Activated CD8-positive, alpha-beta memory T cell treated with anti-CD3 and anti-CD28 coated beads, Interleukin-2, amount 10 ng/mL, durations not matched to agents 7 days and 5 days (primary cell): ENCODE measurements around the gene NEU4. TPM values are rescaled to one million over a fixed set of nuclear protein-coding genes. Genes with fewer than 3 reads are reported as not detected.
A peak's percentile ranks its signal among the peaks of the same experiment; 100 is the strongest.

Source experiments
- ATAC-seq: fragments of 150-1000 bp; cut with Tn5 transposase; one replicate; pipeline ENCODE4 v1.10.0; 2021; ENCODE audit warnings: moderate library complexity
- CTCF ChIA-PET: fragments of 350-600 bp; sonication (Branson Sonifier 250); formaldehyde crosslinking; loops from one replicate; lab custom pipeline; 2021; ENCODE audit warnings: antibody characterized with exemption; lab: Charles Lee
- DNase-seq: peaks from one replicate; pipeline ENCODE4 v3.0.0-alpha.2; 2020
- H3K27ac Mint-ChIP-seq: one replicate; pipeline ENCODE4 v1.8.0; 2021; ENCODE audit warnings: mild to moderate bottlenecking, mixed read lengths
- H3K27me3 Mint-ChIP-seq: one replicate; pipeline ENCODE4 v1.8.0; 2021; ENCODE audit warnings: mixed read lengths
- H3K36me3 Mint-ChIP-seq: one replicate; pipeline ENCODE4 v1.8.0; 2021; ENCODE audit warnings: mild to moderate bottlenecking, mixed read lengths
- H3K4me1 Mint-ChIP-seq: one replicate; pipeline ENCODE4 v1.8.0; 2021; ENCODE audit warnings: mixed read lengths
- H3K4me3 Mint-ChIP-seq: one replicate; pipeline ENCODE4 v1.8.0; 2021; ENCODE audit warnings: mild to moderate bottlenecking, moderate library complexity, mixed read lengths
- H3K9me3 Mint-ChIP-seq: one replicate; pipeline ENCODE4 v1.8.0; 2022; ENCODE audit warnings: low read depth, mixed read lengths
- total RNA-seq, 2 experiments: library from RNA; stranded (reverse); gene quantifications; one replicate each; pipeline ENCODE4 v1.2.3, GENCODE V29; 2021

The NEU4 gene
- total RNA-seq, 2 experiments from 2014 or later: 0.12 TPM; not detected in 1

- no peaks in the 10 kb centered on the region for H3K36me3 Mint-ChIP-seq
- CTCF ChIA-PET: no interaction called here
- no peak overlapping the region for H3K4me3 Mint-ChIP-seq
Measured at GRCh38 chr2:241770185-241770935, 38.6 kb upstream of the NEU4 start.

GRCh38 chr2:241770936-241771285 lies 38.1 kb upstream of the NEU4 start:
- CTCF ChIA-PET: no interaction called here
- no peaks in the 10 kb centered on the region for H3K36me3 Mint-ChIP-seq
- no peak overlapping the region for H3K27ac Mint-ChIP-seq
- DNase-seq: peak; percentile 31
- H3K4me1 Mint-ChIP-seq: peaks cover 8% of the 10 kb centered on the region
- no peak overlapping the region for H3K4me3 Mint-ChIP-seq
- no peak for ATAC-seq
- no peaks in the 10 kb centered on the region for H3K27me3 Mint-ChIP-seq
- no peaks in the 10 kb centered on the region for H3K9me3 Mint-ChIP-seq

More at GRCh38 chr2:241770185-241770935, 38.6 kb upstream of the NEU4 start:
- Mint-ChIP-seq H3K9me3 (no peaks in the 10 kb centered on the region), H3K27ac (no peak overlapping the region), H3K27me3 (no peaks in the 10 kb centered on the region), H3K4me1 (peaks cover 8% of the 10 kb centered on the region)
- DNase-seq (peak; percentile 34), ATAC-seq (no peak)

- CTCF ChIA-PET: no interaction called here
- peaks cover 8% of the 10 kb centered on the region for H3K4me1 Mint-ChIP-seq
- H3K36me3 Mint-ChIP-seq: no peaks in the 10 kb centered on the region
- ATAC-seq (no peak), DNase-seq (peak; percentile 36)
- peak overlapping the region; percentile 55 for H3K27ac Mint-ChIP-seq
- no peak overlapping the region for H3K4me3 Mint-ChIP-seq
- no peaks in the 10 kb centered on the region for H3K27me3 Mint-ChIP-seq
- H3K9me3 Mint-ChIP-seq: no peaks in the 10 kb centered on the region
Measured at GRCh38 chr2:241771286-241772062, 37.5 kb upstream of the NEU4 start.

- no peaks in the 10 kb centered on the region for H3K36me3 Mint-ChIP-seq
- peaks cover 8% of the 10 kb centered on the region for H3K4me1 Mint-ChIP-seq
- ATAC-seq: no peak
- DNase-seq: peak; percentile 43
- H3K9me3 Mint-ChIP-seq: no peaks in the 10 kb centered on the region
- CTCF ChIA-PET: interaction anchor here (0.5 to 1.1 kb wide), 2 partner anchors 9 to 13 kb away, joined by 3 read pairs; no protein-coding TSS in a partner anchor
- H3K27ac Mint-ChIP-seq: peak overlapping the region; percentile 55
- no peaks in the 10 kb centered on the region for H3K27me3 Mint-ChIP-seq
- H3K4me3 Mint-ChIP-seq: no peak overlapping the region
Measured at GRCh38 chr2:241772063-241772499, 36.9 kb upstream of the NEU4 start.

- H3K4me1 Mint-ChIP-seq: peaks cover 8% of the 10 kb centered on the region
- H3K27ac Mint-ChIP-seq: no peak overlapping the region
- H3K9me3 Mint-ChIP-seq: no peaks in the 10 kb centered on the region
- no peaks in the 10 kb centered on the region for H3K36me3 Mint-ChIP-seq
- H3K27me3 Mint-ChIP-seq: no peaks in the 10 kb centered on the region
- H3K4me3 Mint-ChIP-seq: no peak overlapping the region
- CTCF ChIA-PET: interaction anchor here (0.9 to 1.1 kb wide), 2 partner anchors 10 to 105 kb away, joined by 3 read pairs; no protein-coding TSS in a partner anchor
- peak; percentile 40 for DNase-seq
- ATAC-seq: no peak
Measured at GRCh38 chr2:241773511-241774418, 35.2 kb upstream of the NEU4 start.

- H3K4me1 Mint-ChIP-seq: peaks cover 8% of the 10 kb centered on the region
- CTCF ChIA-PET: no interaction called here
- H3K27ac Mint-ChIP-seq: no peak overlapping the region
- no peaks in the 10 kb centered on the region for H3K27me3 Mint-ChIP-seq
- no peaks in the 10 kb centered on the region for H3K9me3 Mint-ChIP-seq
- H3K36me3 Mint-ChIP-seq: no peaks in the 10 kb centered on the region
- ATAC-seq (no peak), DNase-seq (peak; percentile 27)
- no peak overlapping the region for H3K4me3 Mint-ChIP-seq
Measured at GRCh38 chr2:241774419-241775222, 34.4 kb upstream of the NEU4 start.

- Mint-ChIP-seq H3K4me1 (peaks cover 8% of the 10 kb centered on the region), H3K4me3 (no peak overlapping the region), H3K27ac (no peak overlapping the region), H3K36me3 (no peaks in the 10 kb centered on the region), H3K9me3 (no peaks in the 10 kb centered on the region), H3K27me3 (no peaks in the 10 kb centered on the region)
- ATAC-seq (no peak), DNase-seq (peak; percentile 38)
- CTCF ChIA-PET: interaction anchor here (1.3 kb wide), 1 partner anchor 91 kb away, joined by 4 read pairs; no protein-coding TSS in a partner anchor
Measured at GRCh38 chr2:241775223-241776177, 33.5 kb upstream of the NEU4 start.

GRCh38 chr2:241776336-241777169 lies 32.4 kb upstream of the NEU4 start, which contains the start of gene GAL3ST2:
Gene GAL3ST2 (plus strand): TSS chr2:241776822. CDS start chr2:241776956, 134 bp downstream.
- Mint-ChIP-seq H3K9me3 (peaks cover 3% of the 10 kb centered on the region), H3K4me3 (no peak within 1 kb of the TSS), H3K4me1 (peaks cover 6% of the 10 kb centered on the region), H3K27me3 (no peaks in the 10 kb centered on the region), H3K36me3 (peaks cover 2% of the 10 kb centered on the region), H3K27ac (no peak within 1 kb of the TSS)
- no peak for DNase-seq
- no peak for ATAC-seq
- CTCF ChIA-PET: interaction anchor here (1.3 kb wide), 1 partner anchor 90 kb away, joined by 4 read pairs; no protein-coding TSS in a partner anchor

GRCh38 chr2:241777170-241777685 lies 31.8 kb upstream of the NEU4 start:
- Mint-ChIP-seq H3K4me1 (peaks cover under 1% of the 10 kb centered on the region), H3K27me3 (no peaks in the 10 kb centered on the region), H3K36me3 (peaks cover 2% of the 10 kb centered on the region), H3K27ac (no peak overlapping the region), H3K4me3 (no peak overlapping the region), H3K9me3 (peaks cover 3% of the 10 kb centered on the region)
- ATAC-seq (no peak), DNase-seq (no peak)
- CTCF ChIA-PET: interaction anchor here (0.9 kb wide), 1 partner anchor 11 kb away, joined by 4 read pairs; no protein-coding TSS in a partner anchor

- ATAC-seq: no peak
- Mint-ChIP-seq H3K9me3 (peaks cover 3% of the 10 kb centered on the region), H3K4me3 (no peak overlapping the region), H3K4me1 (no peaks in the 10 kb centered on the region), H3K36me3 (peaks cover 3% of the 10 kb centered on the region), H3K27ac (no peak overlapping the region), H3K27me3 (no peaks in the 10 kb centered on the region)
- peak; percentile 37 for DNase-seq
- CTCF ChIA-PET: interaction anchor here (0.9 kb wide), 1 partner anchor 11 kb away, joined by 4 read pairs; no protein-coding TSS in a partner anchor
Measured at GRCh38 chr2:241777686-241778627, 31.0 kb upstream of the NEU4 start.
